ENCODE results near the gene TGM1. TPM values are rescaled to one million over a fixed set of nuclear protein-coding genes. Genes with fewer than 3 reads are reported as not detected.

The TGM1 gene
- total and polyA plus RNA-seq, 2 experiments from 2014 or later = 0.31 to 0.63 TPM

GRCh38 chr14:24260026-24260779 lies 2.8 kb downstream of the TGM1 start:
- no peak for TF ChIP-seq CREB1 (CRISPR knock-in tag; IDR thresholded peaks at IDR 0.05; ENCODE audit: low read depth)
- TF ChIP-seq CTCF (conservative IDR thresholded peaks at IDR 0.05; ENCODE audit: low read depth in 2 of 2) = no peak
- TF ChIP-seq ZNF331 (CRISPR knock-in tag; IDR thresholded peaks at IDR 0.05; ENCODE audit: low read depth) = no peak
- TF ChIP-seq EZH2 (IDR thresholded peaks at IDR 0.05; ENCODE audit: low read depth, unreplicated experiment) = no peak
- TF ChIP-seq ETS1 (IDR thresholded peaks at IDR 0.05) = no peak
- no peak for TF ChIP-seq STAT1 (IDR thresholded peaks at IDR 0.05; ENCODE audit: unreplicated experiment)
- no peak for TF ChIP-seq ZNF114 (CRISPR knock-in tag; IDR thresholded peaks at IDR 0.05)
- Mint-ChIP-seq H3K36me3 (ENCODE audit: low read depth) (no peaks in the 10 kb centered on the region), H3K27ac (no peak overlapping the region), H3K4me3 (no peak overlapping the region; the same call in 2 of the 3 replicates), H3K27me3 (ENCODE audit: insufficient read depth, low read depth, poor library complexity) (peaks cover 13% of the 10 kb centered on the region), H3K9me3 (no peaks in the 10 kb centered on the region), H3K4me1 (peaks cover 7% of the 10 kb centered on the region; the same call in 2 of the 3 replicates)
- Histone ChIP-seq H3K79me2 (replicated peaks; ENCODE audit: insufficient read depth) (no peaks in the 10 kb centered on the region), H3K4me3 (no peak overlapping the region), H3K36me3 (ENCODE audit: insufficient read depth) (no peaks in the 10 kb centered on the region), H3K9me2 (ENCODE audit: insufficient read depth) (no peaks in the 10 kb centered on the region), H3K4me2 (no peak overlapping the region), H3K4me1 (ENCODE audit: insufficient read depth) (no peaks in the 10 kb centered on the region), H3F3A (replicated peaks; ENCODE audit: low read depth) (no peaks in the 10 kb centered on the region), H3K27me3 (ENCODE audit: insufficient read depth) (no peaks in the 10 kb centered on the region), H2AFZ (no peak overlapping the region), H3K27ac (ENCODE audit: low read depth) (no peak overlapping the region), H4K20me1 (replicated peaks; ENCODE audit: insufficient read depth) (no peaks in the 10 kb centered on the region)
- DNase-seq (ENCODE audit: low spot score) = no peak
- ATAC-seq = no peak

GRCh38 chr14:24259282-24260025 lies 3.5 kb downstream of the TGM1 start:
- Histone ChIP-seq H3K4me2 (no peak overlapping the region), H3K36me3 (ENCODE audit: insufficient read depth) (no peaks in the 10 kb centered on the region), H3K4me3 (no peak overlapping the region), H2AFZ (no peak overlapping the region), H3F3A (replicated peaks; ENCODE audit: low read depth) (no peaks in the 10 kb centered on the region), H4K20me1 (replicated peaks; ENCODE audit: insufficient read depth) (no peaks in the 10 kb centered on the region), H3K9me2 (ENCODE audit: insufficient read depth) (no peaks in the 10 kb centered on the region), H3K4me1 (ENCODE audit: insufficient read depth) (no peaks in the 10 kb centered on the region), H3K27me3 (ENCODE audit: insufficient read depth) (no peaks in the 10 kb centered on the region), H3K79me2 (replicated peaks; ENCODE audit: insufficient read depth) (no peaks in the 10 kb centered on the region), H3K27ac (ENCODE audit: low read depth) (no peak overlapping the region)
- DNase-seq (ENCODE audit: low spot score) (no peak), ATAC-seq (no peak)
- Mint-ChIP-seq H3K4me3 (no peak overlapping the region; the same call in 2 of the 3 replicates), H3K27me3 (ENCODE audit: insufficient read depth, low read depth, poor library complexity) (peaks cover 14% of the 10 kb centered on the region), H3K4me1 (peaks cover 7% of the 10 kb centered on the region; the same call in 2 of the 3 replicates), H3K27ac (no peak overlapping the region), H3K36me3 (ENCODE audit: low read depth) (no peaks in the 10 kb centered on the region), H3K9me3 (no peaks in the 10 kb centered on the region)
- TF ChIP-seq STAT1 (IDR thresholded peaks at IDR 0.05; ENCODE audit: unreplicated experiment) = no peak
- TF ChIP-seq ZNF331 (CRISPR knock-in tag; IDR thresholded peaks at IDR 0.05; ENCODE audit: low read depth) = no peak
- no peak for TF ChIP-seq ETS1 (IDR thresholded peaks at IDR 0.05)
- TF ChIP-seq NANOG (IDR thresholded peaks at IDR 0.05; ENCODE audit: borderline replicate concordance) = no peak
- TF ChIP-seq JUNB (IDR thresholded peaks at IDR 0.05; ENCODE audit: unreplicated experiment) = no peak
